Body of pancreas (tissue), 4 donors: ENCODE results near the gene CAPZA2. TPM values are rescaled to one million over a fixed set of nuclear protein-coding genes. Genes with fewer than 3 reads are reported as not detected.

Experiments used
- ATAC-seq: fragments of 150-250 bp; one replicate; pipeline ENCODE4 v1.9.1; 2016
- DNase-seq, 4 donors: peaks; one replicate each; pipeline ENCODE4 v3.0.0-alpha.2; 2019
- H3K27ac ChIP-seq, 4 donors: fragments of 200-600 bp; sonication (generic); 1 replicate in 3 of 4; 2 replicates in 1 of 4; pipeline versions ENCODE4 v1.5.1 to v1.6.1; 2016 to 2019; ENCODE audit warnings: mild to moderate bottlenecking in 1 of 4, mixed read lengths in 1 of 4, moderate library complexity in 1 of 4
- H3K27me3 ChIP-seq, 2 donors: fragments of 200-600 bp; sonication (generic); one replicate each; pipeline ENCODE4 v1.6.0; 2016; ENCODE audit warnings: mild to moderate bottlenecking in 1 of 2
- H3K36me3 ChIP-seq, 2 donors: fragments of 200-600 bp; sonication (generic); replicated peaks in 1 of 2; 2 replicates each; pipeline ENCODE4 v1.5.1; 2016; ENCODE audit warnings: low read depth in 2 of 2; ENCODE audit not compliant: insufficient read depth in 1 of 2
- H3K4me1 ChIP-seq: fragments of 200-600 bp; sonication (generic); one replicate; pipeline ENCODE4 v1.6.0; 2016
- H3K4me3 ChIP-seq, 2 donors: fragments of 200-600 bp; sonication (generic); 1 replicate in 1 of 2; 2 replicates in 1 of 2; pipeline ENCODE4 v1.5.1; 2016 to 2019
- H3K9me3 ChIP-seq, 3 donors: fragments of 200-600 bp; sonication (generic); 1 replicate in 2 of 3; 2 replicates in 1 of 3; pipeline ENCODE4 v1.5.1; 2016
- CTCF ChIP-seq, 7 experiments: fragments of 450-650 bp in 4 of 7; fragments of 200-600 bp in 3 of 7; sonication (generic) in 3 of 7; IDR thresholded peaks; one replicate each; pipeline ENCODE4 v1.5.1; 2016 to 2019; ENCODE audit warnings: antibody characterized with exemption in 7 of 7
- POLR2A ChIP-seq, 3 donors: fragments of 450-650 bp; IDR thresholded peaks; one replicate each; pipeline ENCODE4 v1.6.1; 2016; ENCODE audit warnings: antibody characterized with exemption in 3 of 3, mild to moderate bottlenecking in 2 of 3
- WGBS, 2 donors: methylation state at CpG; one replicate each; pipeline ENCODE4 v1.1.5; 2017; 5-methylcytosine and 5-hydroxymethylcytosine counted together
- intact Hi-C: fragments of 100-400 bp; cut with DNase I; formaldehyde crosslinking; loops from one replicate; pipeline ENCODE4 v1.15.1; 2023
- total RNA-seq, 2 donors: library from RNA; depleted of rRNA; stranded (reverse); fragments of >200 nt; gene quantifications; one replicate each; pipeline ENCODE4 v1.1.0, GENCODE V29; 2016

The CAPZA2 gene
- total RNA-seq, 2 donors from 2014 or later: 53.1 to 53.4 TPM

GRCh38 chr7:116834815-116835504 lies 27.4 kb upstream of the CAPZA2 start:
- TF ChIP-seq CTCF (IDR thresholded peaks at IDR 0.05): no peak
- no peak for TF ChIP-seq POLR2A (IDR thresholded peaks at IDR 0.05)
- WGBS, 2 donors: 56 to 58% methylated on average over 9 of the region's 9 CpGs
- Histone ChIP-seq H3K4me1 (no peaks in the 10 kb centered on the region), H3K27ac (no peak overlapping the region), H3K4me3 (no peak overlapping the region), H3K27me3 (no peaks in the 10 kb centered on the region), H3K36me3 (no peaks in the 10 kb centered on the region), H3K9me3 (no peaks in the 10 kb centered on the region)
- ATAC-seq (no peak), DNase-seq (peak in 3 of 4 donors; percentile 16 to 42 (median 20))
- intact Hi-C loops: no loop called here

GRCh38 chr7:116836048-116836447 lies 26.3 kb upstream of the CAPZA2 start:
- H3K4me1 ChIP-seq: no peaks in the 10 kb centered on the region
- no peak overlapping the region for H3K27ac ChIP-seq
- no peaks in the 10 kb centered on the region for H3K36me3 ChIP-seq
- ATAC-seq (no peak), DNase-seq (no peak)
- no peaks in the 10 kb centered on the region for H3K27me3 ChIP-seq
- 64 to 68% methylated on average over 2 of the region's 2 CpGs for WGBS, 2 donors
- intact Hi-C loops: no loop called here
- H3K9me3 ChIP-seq: no peaks in the 10 kb centered on the region
- H3K4me3 ChIP-seq: no peak overlapping the region
- TF ChIP-seq CTCF (IDR thresholded peaks at IDR 0.05): no peak
- TF ChIP-seq POLR2A (IDR thresholded peaks at IDR 0.05): no peak

GRCh38 chr7:116836911-116837310 lies 25.5 kb upstream of the CAPZA2 start:
- ATAC-seq: no peak
- intact Hi-C loops: no loop called here
- WGBS, 2 donors: 81 to 91% methylated on average over 4 of the region's 4 CpGs

GRCh38 chr7:116837586-116837985 lies 24.8 kb upstream of the CAPZA2 start:
- Histone ChIP-seq H3K9me3 (no peaks in the 10 kb centered on the region), H3K27me3 (no peaks in the 10 kb centered on the region), H3K36me3 (no peaks in the 10 kb centered on the region), H3K4me1 (no peaks in the 10 kb centered on the region), H3K27ac (no peak overlapping the region), H3K4me3 (no peak overlapping the region)
- no peak for TF ChIP-seq POLR2A (IDR thresholded peaks at IDR 0.05)
- TF ChIP-seq CTCF (IDR thresholded peaks at IDR 0.05): no peak
- WGBS, 2 donors: 84 to 85% methylated on average over 3 of the region's 3 CpGs
- no peak for DNase-seq
- intact Hi-C loops: no loop called here
- ATAC-seq: no peak

More at GRCh38 chr7:116836911-116837310, 25.5 kb upstream of the CAPZA2 start:
- no peak for DNase-seq
- Histone ChIP-seq H3K4me3 (no peak overlapping the region), H3K9me3 (no peaks in the 10 kb centered on the region), H3K27me3 (no peaks in the 10 kb centered on the region), H3K4me1 (no peaks in the 10 kb centered on the region), H3K27ac (no peak overlapping the region), H3K36me3 (no peaks in the 10 kb centered on the region)
- TF ChIP-seq POLR2A (IDR thresholded peaks at IDR 0.05) (no peak), CTCF (IDR thresholded peaks at IDR 0.05) (no peak)

- Histone ChIP-seq H3K9me3 (no peaks in the 10 kb centered on the region), H3K4me3 (no peak overlapping the region), H3K27me3 (no peaks in the 10 kb centered on the region), H3K4me1 (no peaks in the 10 kb centered on the region), H3K36me3 (no peaks in the 10 kb centered on the region), H3K27ac (no peak overlapping the region)
- intact Hi-C loops: no loop called here
- no peak for ATAC-seq
- TF ChIP-seq CTCF (IDR thresholded peaks at IDR 0.05): no peak
- TF ChIP-seq POLR2A (IDR thresholded peaks at IDR 0.05): no peak
- 72 to 77% methylated on average over 5 of the region's 5 CpGs for WGBS, 2 donors
- DNase-seq: no peak
Observed at GRCh38 chr7:116840256-116840655, 22.1 kb upstream of the CAPZA2 start.
